PC-9 (cell line): ENCODE results near the gene ATG9A. TPM values are rescaled to one million over a fixed set of nuclear protein-coding genes. Genes with fewer than 3 reads are reported as not detected.
A peak's percentile ranks its signal among the peaks of the same experiment; 100 is the strongest.

ENCODE experiments used
- BruUV-seq: library from RNA; stranded (reverse); fragments of 400-500 nt; replicated peaks from 2 replicates; lab custom pipeline; 2021; lab: Mats Ljungman, UMichigan
- CTCF ChIA-PET: fragments of 300-600 bp; sonication (Branson Sonifier 250); formaldehyde crosslinking; loops from one replicate; lab custom pipeline; 2022; ENCODE audit warnings: antibody characterized with exemption; lab: Charles Lee
- POLR2A ChIA-PET: fragments of 300-600 bp; sonication (Branson Sonifier 250); formaldehyde crosslinking; loops from one replicate; lab custom pipeline; 2022; ENCODE audit warnings: antibody characterized with exemption; ENCODE audit not compliant: unreplicated experiment; lab: Charles Lee
- DNase-seq, 2 experiments: peaks; one replicate each; pipeline versions ENCODE4 v3.0.0 to v3.0.0-alpha.2; 2015 to 2022; ENCODE audit warnings: mixed read lengths in 1 of 2
- H2AFZ ChIP-seq: fragments of 200-600 bp; sonication (generic); 2 replicates; pipeline ENCODE4 v1.8.1; 2017; ENCODE audit warnings: antibody characterized with exemption
- H3F3A ChIP-seq: fragments of 200-600 bp; sonication (generic); 2 replicates; pipeline ENCODE4 v1.8.1; 2017; ENCODE audit warnings: antibody characterized with exemption, mild to moderate bottlenecking, low read depth; ENCODE audit not compliant: insufficient read depth
- H3K27ac ChIP-seq: fragments of 200-600 bp; sonication (generic); 2 replicates; pipeline ENCODE4 v1.6.1; 2016; ENCODE audit warnings: mixed run types
- H3K27me3 ChIP-seq: fragments of 200-600 bp; sonication (generic); 2 replicates; pipeline ENCODE4 v1.6.1; 2016; ENCODE audit warnings: low read depth, mixed run types; ENCODE audit not compliant: insufficient read depth
- H3K36me3 ChIP-seq: fragments of 200-600 bp; sonication (generic); 2 replicates; pipeline ENCODE4 v1.6.1; 2016; ENCODE audit warnings: low read depth, mixed run types
- H3K4me1 ChIP-seq: fragments of 200-600 bp; sonication (generic); replicated peaks from 2 replicates; pipeline ENCODE4 v1.6.1; 2016; ENCODE audit warnings: mixed run types; ENCODE audit not compliant: insufficient read depth
- H3K4me2 ChIP-seq: fragments of 200-600 bp; sonication (generic); 2 replicates; pipeline ENCODE4 v1.6.1; 2017; ENCODE audit warnings: mixed run types
- H3K4me3 ChIP-seq: fragments of 200-600 bp; sonication (generic); 2 replicates; pipeline ENCODE4 v1.6.1; 2016; ENCODE audit warnings: mixed run types
- H3K79me2 ChIP-seq: fragments of 200-600 bp; sonication (generic); 2 replicates; pipeline ENCODE4 v1.6.1; 2017; ENCODE audit warnings: low read depth, mixed run types
- H3K9me2 ChIP-seq: fragments of 200-600 bp; sonication (generic); 2 replicates; pipeline ENCODE4 v1.8.1; 2017; ENCODE audit warnings: mild to moderate bottlenecking; ENCODE audit not compliant: insufficient read depth
- H3K9me3 ChIP-seq: fragments of 200-600 bp; sonication (generic); 2 replicates; pipeline ENCODE4 v1.8.1; 2016; ENCODE audit warnings: low read depth; ENCODE audit not compliant: insufficient read depth
- H4K20me1 ChIP-seq: fragments of 200-600 bp; sonication (generic); 2 replicates; pipeline ENCODE4 v1.8.1; 2017; ENCODE audit not compliant: insufficient read depth
- EZH2 ChIP-seq: fragments of 200-600 bp; sonication (generic); IDR thresholded peaks from 2 replicates; pipeline ENCODE4 v1.8.0; 2017; ENCODE audit warnings: antibody characterized with exemption, low read depth
- intact Hi-C: fragments of 100-400 bp; cut with micrococcal nuclease; formaldehyde crosslinking; loops from one replicate; pipeline ENCODE4 v1.10.0; 2022; ENCODE audit not compliant: unreplicated experiment
- total RNA-seq: library from RNA; stranded (reverse); gene quantifications from 2 replicates; pipeline ENCODE4 v1.2.3, GENCODE V29; 2021
- TF ChIP-seq, protein P1 (sequence below): fragments of 200-600 bp; sonication (generic); conservative IDR thresholded peaks from 2 replicates; pipeline ENCODE4 v1.6.1; 2017; ENCODE audit warnings: mixed run types, antibody characterized with exemption, mild to moderate bottlenecking, moderate library complexity

Gene ATG9A
- total RNA-seq, 1 experiment from 2014 or later, result 56.0 TPM

DNA sequence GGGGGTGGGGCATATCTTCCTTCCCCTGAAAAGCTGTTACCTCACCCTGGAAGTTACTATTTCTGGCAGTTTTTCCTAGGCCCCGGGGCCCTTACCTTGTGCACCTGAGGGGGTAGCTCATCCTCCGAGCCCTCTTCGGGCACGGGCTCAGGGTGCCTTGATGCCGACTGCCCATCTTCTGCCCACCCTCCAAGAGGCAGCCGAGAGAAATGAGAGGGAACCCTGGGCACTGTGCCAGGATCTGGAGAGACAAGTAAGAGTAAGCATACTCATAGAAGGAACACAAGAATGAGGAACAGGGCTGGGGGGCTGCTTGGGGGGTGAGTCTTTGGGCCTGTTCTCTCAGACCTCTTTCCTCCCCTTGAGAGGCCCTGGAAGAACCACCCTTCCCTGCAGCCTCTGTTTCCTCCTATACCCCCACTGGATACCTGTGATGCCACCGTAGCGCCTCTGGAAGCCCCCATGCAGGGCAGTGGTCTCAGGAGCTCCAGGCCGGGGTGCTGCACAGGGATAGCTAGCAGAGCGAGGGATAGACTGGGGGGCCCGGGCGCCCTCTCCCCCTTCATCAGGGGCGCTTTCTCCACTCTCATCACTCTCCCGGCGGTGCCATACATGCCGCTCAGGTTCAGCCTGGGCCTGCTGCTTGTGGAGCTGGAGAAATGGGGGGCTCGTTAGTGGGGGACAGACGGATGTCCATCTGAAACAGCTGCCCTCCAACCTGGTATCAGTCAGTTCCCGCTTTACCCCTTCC is 8.6 kb downstream of the ATG9A start:
- no peak for DNase-seq
- no TSS peak for BruUV-seq
- Histone ChIP-seq H3K27ac (no peak overlapping the region), H3K4me3 (no peak overlapping the region), H3K79me2 (peaks cover 7% of the 10 kb centered on the region), H3K27me3 (no peaks in the 10 kb centered on the region), H3F3A (peaks cover 16% of the 10 kb centered on the region; the same call in 1 of the 2 replicates), H3K36me3 (no peaks in the 10 kb centered on the region), H3K9me2 (no peaks in the 10 kb centered on the region), H2AFZ (no peak overlapping the region), H3K4me2 (no peak overlapping the region), H3K9me3 (no peaks in the 10 kb centered on the region), H4K20me1 (no peaks in the 10 kb centered on the region), H3K4me1 (peaks cover 13% of the 10 kb centered on the region)
- POLR2A ChIA-PET, result no interaction called here
- no peak for TF ChIP-seq EZH2
- CTCF ChIA-PET, result no interaction called here
- intact Hi-C loops, result no loop called here

DNA sequence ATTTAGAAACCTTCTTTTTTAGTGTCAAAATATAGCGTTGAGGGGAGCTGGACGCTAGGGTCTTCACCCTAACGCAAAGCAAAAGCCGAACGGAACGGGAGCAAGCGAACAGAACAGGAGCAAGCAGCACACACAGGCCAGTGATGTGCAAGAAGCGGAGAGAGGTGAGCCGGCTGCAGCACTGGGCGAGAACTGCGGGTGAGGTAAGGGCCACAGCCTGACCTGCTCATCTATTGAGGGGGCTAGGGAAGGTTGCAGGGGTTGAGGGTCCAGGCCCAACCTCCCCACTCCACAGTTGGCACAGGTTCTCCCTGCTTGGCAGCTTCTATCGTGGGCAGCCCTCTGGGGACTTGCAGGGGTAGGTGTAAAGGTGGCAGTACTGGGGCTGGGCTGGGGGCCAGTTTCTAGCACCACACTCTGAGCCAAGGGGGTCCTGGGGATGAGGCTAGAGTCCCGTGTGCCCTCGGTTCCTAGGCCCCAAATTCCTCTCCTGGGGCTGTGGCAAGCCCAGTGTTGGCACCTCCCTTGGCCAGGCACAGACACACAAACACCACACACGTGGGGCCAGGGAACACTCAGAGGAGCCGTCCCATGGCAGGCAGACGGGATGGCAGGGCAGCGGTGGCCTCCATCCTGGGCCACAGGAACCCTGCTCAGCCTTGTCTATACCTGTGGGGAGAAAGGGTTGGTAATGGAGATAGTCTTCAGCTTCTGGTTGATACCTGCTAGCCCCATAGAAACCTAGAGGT is 9.5 kb downstream of the ATG9A start:
- Histone ChIP-seq H3F3A (peaks cover 16% of the 10 kb centered on the region; the same call in 1 of the 2 replicates), H3K27me3 (no peaks in the 10 kb centered on the region), H4K20me1 (no peaks in the 10 kb centered on the region), H3K4me1 (peaks cover 13% of the 10 kb centered on the region), H3K9me2 (no peaks in the 10 kb centered on the region), H3K4me3 (no peak overlapping the region), H3K4me2 (no peak overlapping the region), H3K9me3 (no peaks in the 10 kb centered on the region), H3K27ac (no peak overlapping the region), H2AFZ (no peak overlapping the region), H3K79me2 (peaks cover 7% of the 10 kb centered on the region), H3K36me3 (no peaks in the 10 kb centered on the region)
- no peak for DNase-seq
- POLR2A ChIA-PET, result no interaction called here
- TF ChIP-seq, protein P1, sequence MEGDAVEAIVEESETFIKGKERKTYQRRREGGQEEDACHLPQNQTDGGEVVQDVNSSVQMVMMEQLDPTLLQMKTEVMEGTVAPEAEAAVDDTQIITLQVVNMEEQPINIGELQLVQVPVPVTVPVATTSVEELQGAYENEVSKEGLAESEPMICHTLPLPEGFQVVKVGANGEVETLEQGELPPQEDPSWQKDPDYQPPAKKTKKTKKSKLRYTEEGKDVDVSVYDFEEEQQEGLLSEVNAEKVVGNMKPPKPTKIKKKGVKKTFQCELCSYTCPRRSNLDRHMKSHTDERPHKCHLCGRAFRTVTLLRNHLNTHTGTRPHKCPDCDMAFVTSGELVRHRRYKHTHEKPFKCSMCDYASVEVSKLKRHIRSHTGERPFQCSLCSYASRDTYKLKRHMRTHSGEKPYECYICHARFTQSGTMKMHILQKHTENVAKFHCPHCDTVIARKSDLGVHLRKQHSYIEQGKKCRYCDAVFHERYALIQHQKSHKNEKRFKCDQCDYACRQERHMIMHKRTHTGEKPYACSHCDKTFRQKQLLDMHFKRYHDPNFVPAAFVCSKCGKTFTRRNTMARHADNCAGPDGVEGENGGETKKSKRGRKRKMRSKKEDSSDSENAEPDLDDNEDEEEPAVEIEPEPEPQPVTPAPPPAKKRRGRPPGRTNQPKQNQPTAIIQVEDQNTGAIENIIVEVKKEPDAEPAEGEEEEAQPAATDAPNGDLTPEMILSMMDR, result no peak
- TF ChIP-seq EZH2, result no peak
- CTCF ChIA-PET, result no interaction called here
- no TSS peak for BruUV-seq
- intact Hi-C loops, result loop anchor here (1.0 to 2.0 kb wide), 2 partner anchors 9 to 59 kb away; partner anchors contain the start of genes ANKZF1, ATG9A and NHEJ1

DNA sequence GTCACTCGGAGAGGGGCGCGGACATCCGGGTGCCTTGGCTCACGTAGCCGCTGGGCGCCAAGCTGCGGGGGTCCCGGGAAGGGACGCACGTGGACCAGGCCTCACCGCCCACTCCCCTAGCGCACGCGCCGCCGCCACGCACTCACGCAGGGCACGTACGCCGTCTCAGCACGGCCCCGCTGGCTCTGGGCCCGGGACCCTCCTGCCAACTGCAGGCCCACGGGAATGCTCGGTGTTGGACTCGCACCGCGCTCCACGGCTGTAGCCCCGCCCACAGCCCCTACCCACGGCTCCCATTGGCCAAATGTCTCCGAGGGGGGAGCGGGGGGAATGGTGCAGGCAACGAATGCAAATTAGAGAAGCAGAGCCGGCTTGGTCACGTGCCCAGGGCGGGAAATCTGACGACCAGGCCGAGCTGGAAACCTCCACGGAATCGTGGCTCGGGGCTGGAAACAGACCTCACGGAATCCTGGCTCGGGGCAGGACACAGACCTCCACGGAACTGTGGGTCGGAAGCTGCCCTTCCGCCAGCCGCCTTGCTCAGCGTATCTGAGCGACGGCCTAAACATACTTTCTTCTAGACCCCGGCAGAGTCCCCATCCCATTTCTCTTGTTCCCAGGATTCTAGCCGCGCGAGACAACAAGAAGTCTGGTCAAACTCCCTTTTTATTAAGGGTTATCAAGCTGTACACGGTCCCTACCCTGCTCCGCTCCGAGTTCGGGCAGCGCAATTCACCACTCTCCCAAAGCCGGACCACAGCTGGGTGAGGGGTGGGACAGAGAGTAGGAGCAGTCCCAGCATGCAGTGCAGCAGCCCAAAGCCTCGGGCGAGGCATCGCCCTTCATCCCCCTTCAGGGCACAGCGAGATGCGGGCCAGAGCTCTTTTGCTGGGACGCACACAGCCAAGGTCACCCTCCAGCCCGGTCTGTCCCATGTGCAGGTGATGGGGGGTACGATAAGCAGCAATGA is 10.4 kb downstream of the ATG9A start, which contains the start of gene ABCB6:
TSS of gene ABCB6 (minus strand) at position 227 of the 970 bp plus-strand sequence. CDS start 285 bp downstream, outside the sequence.
- Histone ChIP-seq H3K36me3 (no peaks in the 10 kb centered on the region), H3K4me1 (peaks cover 13% of the 10 kb centered on the region), H3K9me2 (no peaks in the 10 kb centered on the region), H3K9me3 (no peaks in the 10 kb centered on the region), H2AFZ (peak within 1 kb of the TSS; percentile 75), H3K27ac (peak within 1 kb of the TSS; percentile 90), H3K4me2 (peak within 1 kb of the TSS; percentile 91), H4K20me1 (no peaks in the 10 kb centered on the region), H3F3A (peaks cover 16% of the 10 kb centered on the region; the same call in 1 of the 2 replicates), H3K27me3 (no peaks in the 10 kb centered on the region), H3K79me2 (peaks cover 7% of the 10 kb centered on the region), H3K4me3 (peak within 1 kb of the TSS; percentile 64)
- BruUV-seq, result no TSS peak
- ChIA-PET CTCF (interaction anchor here (0.7 kb wide), 1 partner anchor 42 kb away, joined by 5 read pairs; the partner anchor contains the start of gene CNPPD1), POLR2A (interaction anchor here (0.6 to 0.7 kb wide), 5 partner anchors 21 to 188 kb away, joined by 3 to 12 read pairs (median 4); no protein-coding TSS in a partner anchor)
- peak; percentile 67 to 91 for DNase-seq
- intact Hi-C loops, result loop anchor here (1.0 to 2.0 kb wide), 6 partner anchors 10 to 75 kb away; partner anchors contain the start of genes ANKZF1, ATG9A, DNAJB2 and NHEJ1
- TF ChIP-seq, protein P1, result no peak
- TF ChIP-seq EZH2, result no peak
